RWPE2 (cell line): ENCODE measurements around the gene MERTK.
"Not testable (repeated sequence)": the region's sequence is repeated elsewhere in the genome, so short reads cannot be mapped to it uniquely, and the experiment has no call there.

Source experiments
- ATAC-seq: fragments of 200-7000 bp; cut with Tn5 transposase; 3 replicates; pipeline ENCODE4 v1.9.1; 2021; ENCODE audit warnings: low read depth
- DNase-seq: peaks from one replicate; pipeline ENCODE4 v3.0.0-alpha.2; 2020; ENCODE audit warnings: low spot score
- H3K27ac ChIP-seq: fragments of 450-650 bp; 2 replicates; pipeline ENCODE4 v1.5.1; 2017; ENCODE audit warnings: mild to moderate bottlenecking; ENCODE audit not compliant: poor library complexity, severe bottlenecking
- H3K27me3 ChIP-seq: fragments of 250-450 bp; sonication (Bioruptor Pico); 2 replicates; pipeline ENCODE4 v1.5.1; 2021; ENCODE audit warnings: mild to moderate bottlenecking, moderate library complexity; ENCODE audit not compliant: insufficient read depth, poor library complexity, severe bottlenecking
- H3K36me3 ChIP-seq: fragments of 250-450 bp; sonication (Bioruptor Pico); 2 replicates; pipeline ENCODE4 v1.5.1; 2020; ENCODE audit warnings: low read depth, mild to moderate bottlenecking, moderate library complexity
- H3K4me1 ChIP-seq: fragments of 250-450 bp; sonication (Bioruptor Pico); 2 replicates; pipeline ENCODE4 v1.5.1; 2021; ENCODE audit warnings: mild to moderate bottlenecking, moderate library complexity; ENCODE audit not compliant: insufficient read depth, poor library complexity, severe bottlenecking
- H3K4me3 ChIP-seq: fragments of 250-450 bp; sonication (Bioruptor Pico); 2 replicates; pipeline ENCODE4 v1.5.1; 2021; ENCODE audit warnings: mild to moderate bottlenecking, moderate library complexity; ENCODE audit not compliant: severe bottlenecking
- H3K9me3 ChIP-seq: fragments of 250-450 bp; sonication (Bioruptor Pico); 2 replicates; pipeline ENCODE4 v1.5.1; 2021; ENCODE audit warnings: mild to moderate bottlenecking, moderate library complexity; ENCODE audit not compliant: severe bottlenecking
- TF ChIP-seq, protein P1 (sequence below): fragments of 450-650 bp; IDR thresholded peaks from one replicate; pipeline ENCODE4 v1.5.1; 2017; ENCODE audit warnings: mild to moderate bottlenecking, moderate library complexity; ENCODE audit not compliant: poor library complexity, severe bottlenecking

MERTK gene

DNA sequence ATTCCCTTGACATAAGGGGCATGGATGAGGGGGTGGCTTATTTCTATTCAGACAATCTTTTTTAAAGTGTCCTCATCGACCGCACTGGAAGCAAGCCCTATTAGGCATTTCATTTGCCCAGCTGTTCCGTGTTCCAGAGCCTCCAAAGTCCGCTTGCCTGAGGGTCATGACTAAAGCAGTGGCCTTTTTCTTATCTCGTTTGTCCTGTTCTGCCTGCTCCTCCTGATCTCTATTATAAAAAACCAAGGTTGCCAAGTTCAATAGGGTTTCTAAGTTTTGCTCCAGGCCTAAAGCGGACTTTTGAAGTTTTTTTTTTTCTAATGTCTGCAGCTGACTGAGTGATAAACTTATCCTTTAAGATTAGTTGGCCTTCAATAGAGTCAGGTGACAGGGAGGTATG, 143.1 kb downstream of the MERTK start:
- not testable (repeated sequence) for H3K27me3 ChIP-seq, H3K4me1 ChIP-seq, H3K36me3 ChIP-seq, H3K27ac ChIP-seq, H3K4me3 ChIP-seq, ATAC-seq, DNase-seq, H3K9me3 ChIP-seq

DNA sequence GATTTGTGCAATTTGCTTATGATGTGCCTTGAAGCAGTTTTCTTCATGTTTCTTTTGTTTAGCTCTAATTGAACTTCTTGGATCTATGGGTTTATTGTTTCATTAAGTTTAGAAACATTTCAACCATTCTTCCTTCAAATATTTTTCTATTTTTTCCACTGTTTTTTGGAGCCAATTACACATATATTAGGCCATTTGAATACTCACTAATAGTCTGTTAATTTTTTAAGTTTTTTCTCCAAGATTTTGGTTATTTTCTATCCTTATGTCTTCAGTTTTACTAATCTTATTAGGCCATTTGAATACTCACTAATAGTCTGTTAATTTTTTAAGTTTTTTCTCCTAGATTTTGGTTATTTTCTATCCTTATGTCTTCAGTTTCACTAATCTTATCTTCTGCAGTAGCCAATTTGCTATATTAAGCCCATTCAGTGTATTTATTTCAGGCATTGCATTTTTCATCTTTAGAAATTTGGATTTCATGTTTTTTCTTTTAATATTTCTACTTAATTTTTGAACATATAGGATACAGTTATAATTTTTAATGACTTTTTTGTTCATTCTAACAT, 147.1 kb downstream of the MERTK start:
- Histone ChIP-seq H3K4me3 (no peak overlapping the region), H3K27ac (no peak overlapping the region), H3K27me3 (no peaks in the 10 kb centered on the region), H3K36me3 (no peaks in the 10 kb centered on the region), H3K9me3 (peaks cover 7% of the 10 kb centered on the region), H3K4me1 (no peaks in the 10 kb centered on the region)
- no peak for ATAC-seq
- TF ChIP-seq, protein P1, sequence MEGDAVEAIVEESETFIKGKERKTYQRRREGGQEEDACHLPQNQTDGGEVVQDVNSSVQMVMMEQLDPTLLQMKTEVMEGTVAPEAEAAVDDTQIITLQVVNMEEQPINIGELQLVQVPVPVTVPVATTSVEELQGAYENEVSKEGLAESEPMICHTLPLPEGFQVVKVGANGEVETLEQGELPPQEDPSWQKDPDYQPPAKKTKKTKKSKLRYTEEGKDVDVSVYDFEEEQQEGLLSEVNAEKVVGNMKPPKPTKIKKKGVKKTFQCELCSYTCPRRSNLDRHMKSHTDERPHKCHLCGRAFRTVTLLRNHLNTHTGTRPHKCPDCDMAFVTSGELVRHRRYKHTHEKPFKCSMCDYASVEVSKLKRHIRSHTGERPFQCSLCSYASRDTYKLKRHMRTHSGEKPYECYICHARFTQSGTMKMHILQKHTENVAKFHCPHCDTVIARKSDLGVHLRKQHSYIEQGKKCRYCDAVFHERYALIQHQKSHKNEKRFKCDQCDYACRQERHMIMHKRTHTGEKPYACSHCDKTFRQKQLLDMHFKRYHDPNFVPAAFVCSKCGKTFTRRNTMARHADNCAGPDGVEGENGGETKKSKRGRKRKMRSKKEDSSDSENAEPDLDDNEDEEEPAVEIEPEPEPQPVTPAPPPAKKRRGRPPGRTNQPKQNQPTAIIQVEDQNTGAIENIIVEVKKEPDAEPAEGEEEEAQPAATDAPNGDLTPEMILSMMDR = no peak
- no peak for DNase-seq

DNA sequence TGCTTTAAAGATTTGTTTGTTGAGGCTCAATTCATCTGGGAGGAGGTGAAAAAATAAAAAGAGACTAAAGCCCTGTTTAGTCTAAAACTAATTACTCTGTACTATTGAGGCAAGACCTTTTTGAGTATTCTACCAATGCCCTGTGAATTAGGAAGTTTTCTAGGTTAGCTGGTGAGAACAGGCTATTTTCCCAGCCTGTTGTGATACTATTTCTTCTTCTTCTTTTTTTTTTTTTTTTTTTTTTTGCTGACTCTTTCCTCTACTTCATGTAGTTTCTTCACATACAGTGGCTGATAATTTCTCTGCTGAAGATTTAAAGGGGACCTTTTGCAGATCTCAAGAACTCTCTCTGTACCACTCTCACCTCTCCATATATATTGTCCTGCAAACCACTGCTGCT, 147.8 kb downstream of the MERTK start:
- H3K27me3 ChIP-seq = no peaks in the 10 kb centered on the region
- ATAC-seq = no peak
- no peaks in the 10 kb centered on the region for H3K36me3 ChIP-seq
- TF ChIP-seq, protein P1 = no peak
- DNase-seq = no peak
- no peak overlapping the region for H3K27ac ChIP-seq
- no peak overlapping the region for H3K4me3 ChIP-seq
- H3K4me1 ChIP-seq = no peaks in the 10 kb centered on the region
- peaks cover 7% of the 10 kb centered on the region for H3K9me3 ChIP-seq

DNA sequence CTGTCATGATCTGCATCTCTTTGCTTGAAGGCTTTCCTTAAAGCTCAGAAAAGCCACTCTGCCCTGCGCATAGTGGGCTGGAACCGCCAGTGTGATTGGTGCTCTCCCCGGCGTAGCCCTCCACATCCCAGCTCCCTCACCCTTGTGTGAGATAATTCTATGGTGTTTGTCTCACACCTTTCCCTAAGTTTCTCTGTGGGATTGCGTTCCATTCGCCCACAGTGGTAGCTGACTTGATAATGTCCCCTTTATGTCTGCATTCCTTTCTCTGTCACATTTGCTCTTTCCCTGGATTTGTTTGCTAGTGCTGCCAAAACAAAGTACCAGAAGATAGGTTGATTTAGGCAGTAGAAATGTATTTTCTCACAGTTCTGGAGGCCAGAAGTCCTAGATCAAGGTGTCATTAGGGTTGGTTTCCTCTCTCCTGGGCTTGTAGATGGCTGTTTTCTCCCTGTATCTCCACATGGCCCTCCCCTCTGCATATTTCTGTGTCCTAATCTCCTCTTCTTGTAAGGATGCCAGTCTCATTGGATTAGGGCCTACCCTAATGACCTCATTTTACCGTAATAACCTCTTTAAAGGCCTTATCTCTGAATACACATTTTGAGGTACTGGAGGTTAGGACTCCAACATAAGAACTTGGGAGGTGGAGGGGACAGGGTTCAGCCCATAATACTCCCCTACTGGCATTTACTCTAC, 149.3 kb downstream of the MERTK start:
- H3K27me3 ChIP-seq = no peaks in the 10 kb centered on the region
- ATAC-seq (no peak), DNase-seq (no peak)
- H3K4me3 ChIP-seq = no peak overlapping the region
- no peaks in the 10 kb centered on the region for H3K4me1 ChIP-seq
- TF ChIP-seq, protein P1 = no peak
- peaks cover 7% of the 10 kb centered on the region for H3K9me3 ChIP-seq
- no peak overlapping the region for H3K27ac ChIP-seq
- no peaks in the 10 kb centered on the region for H3K36me3 ChIP-seq

DNA sequence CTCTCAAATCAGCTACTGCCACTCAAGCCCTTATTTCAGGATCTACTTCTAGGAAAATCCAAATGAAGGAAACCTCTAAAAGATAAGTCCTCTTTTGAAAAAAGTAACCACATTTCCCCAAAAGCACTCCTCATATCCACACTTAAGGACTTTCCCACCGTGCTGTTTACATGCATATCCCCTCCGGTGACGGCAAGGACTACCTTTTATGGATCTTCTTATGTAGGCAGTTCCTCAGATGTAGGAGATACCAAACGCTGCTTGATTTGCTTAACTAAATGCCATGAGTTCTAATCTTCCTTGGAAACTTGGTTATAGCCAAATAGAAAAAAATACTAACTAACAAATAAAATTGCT, 149.8 kb downstream of the MERTK start:
- Histone ChIP-seq H3K4me1 (no peaks in the 10 kb centered on the region), H3K4me3 (no peak overlapping the region), H3K27me3 (no peaks in the 10 kb centered on the region), H3K9me3 (peaks cover 7% of the 10 kb centered on the region), H3K36me3 (no peaks in the 10 kb centered on the region), H3K27ac (no peak overlapping the region)
- TF ChIP-seq, protein P1 = no peak
- DNase-seq (no peak), ATAC-seq (no peak)
